OCI-LY3 (cell line): ENCODE measurements around the gene FBXO22.

Experiments used
- H2AFZ ChIP-seq: fragments of 200-600, 300-600 bp; shearing (Covaris generic); 2 replicates; pipeline ENCODE4 v1.6.0; 2014; ENCODE audit warnings: antibody characterized with exemption, low read depth, low read length
- H3K27ac ChIP-seq: fragments of 200-600, 300-600 bp; sonication (generic); 2 replicates; pipeline ENCODE4 v1.5.1; 2014; ENCODE audit warnings: mild to moderate bottlenecking, low read length, moderate library complexity, mixed read lengths
- H3K27me3 ChIP-seq: fragments of 200-600, 300-600 bp; sonication (generic); 2 replicates; pipeline ENCODE4 v1.6.1; 2014; ENCODE audit warnings: low read depth, low read length, mixed read lengths
- H3K36me3 ChIP-seq: fragments of 200-600, 300-600 bp; sonication (generic); replicated peaks from 2 replicates; pipeline ENCODE3; 2014; ENCODE audit warnings: low read depth, low read length, mixed read lengths
- H3K4me1 ChIP-seq: fragments of 300-600, 200-600 bp; sonication (generic); 2 replicates; pipeline ENCODE4 v1.6.1; 2014; ENCODE audit warnings: low read length, mixed read lengths
- H3K4me2 ChIP-seq: fragments of 200-600, 300-600 bp; sonication (generic); 2 replicates; pipeline ENCODE4 v1.6.1; 2014; ENCODE audit warnings: low read length, mixed read lengths
- H3K4me3 ChIP-seq: fragments of 300-600, 200-600 bp; sonication (generic); 2 replicates; pipeline ENCODE4 v1.5.1; 2014; ENCODE audit warnings: antibody characterized with exemption, mild to moderate bottlenecking, low read length, moderate library complexity
- H3K79me2 ChIP-seq: fragments of 300-600, 200-600 bp; shearing (Covaris generic); 2 replicates; pipeline ENCODE4 v1.6.1; 2014; ENCODE audit warnings: mild to moderate bottlenecking, low read length, mixed read lengths
- H3K9ac ChIP-seq: fragments of 300-600, 200-600 bp; shearing (Covaris generic); 2 replicates; pipeline ENCODE4 v1.6.0; 2014; ENCODE audit warnings: mild to moderate bottlenecking, low read length, moderate library complexity
- H3K9me3 ChIP-seq: fragments of 200-600, 300-600 bp; shearing (Covaris generic); 2 replicates; pipeline ENCODE4 v1.6.1; 2014; ENCODE audit warnings: low read length, mixed read lengths; ENCODE audit not compliant: insufficient read depth
- H4K20me1 ChIP-seq: fragments of 200-600, 300-600 bp; sonication (generic); 2 replicates; pipeline ENCODE4 v1.6.1; 2016; ENCODE audit warnings: low read length, mixed read lengths; ENCODE audit not compliant: insufficient read depth
- EZH2phosphoT487 ChIP-seq: fragments of 200-600 bp; shearing (Covaris generic); IDR thresholded peaks from 2 replicates; pipeline ENCODE4 v1.6.1; 2018; ENCODE audit warnings: antibody characterized with exemption, mixed run types, low read depth
- TF ChIP-seq, protein P1 (sequence below): fragments of 200-600, 300-600 bp; sonication (generic); IDR thresholded peaks from 2 replicates; pipeline ENCODE4 v1.5.1; 2014; ENCODE audit warnings: antibody characterized with exemption, low read length, low read depth

Gene FBXO22

DNA sequence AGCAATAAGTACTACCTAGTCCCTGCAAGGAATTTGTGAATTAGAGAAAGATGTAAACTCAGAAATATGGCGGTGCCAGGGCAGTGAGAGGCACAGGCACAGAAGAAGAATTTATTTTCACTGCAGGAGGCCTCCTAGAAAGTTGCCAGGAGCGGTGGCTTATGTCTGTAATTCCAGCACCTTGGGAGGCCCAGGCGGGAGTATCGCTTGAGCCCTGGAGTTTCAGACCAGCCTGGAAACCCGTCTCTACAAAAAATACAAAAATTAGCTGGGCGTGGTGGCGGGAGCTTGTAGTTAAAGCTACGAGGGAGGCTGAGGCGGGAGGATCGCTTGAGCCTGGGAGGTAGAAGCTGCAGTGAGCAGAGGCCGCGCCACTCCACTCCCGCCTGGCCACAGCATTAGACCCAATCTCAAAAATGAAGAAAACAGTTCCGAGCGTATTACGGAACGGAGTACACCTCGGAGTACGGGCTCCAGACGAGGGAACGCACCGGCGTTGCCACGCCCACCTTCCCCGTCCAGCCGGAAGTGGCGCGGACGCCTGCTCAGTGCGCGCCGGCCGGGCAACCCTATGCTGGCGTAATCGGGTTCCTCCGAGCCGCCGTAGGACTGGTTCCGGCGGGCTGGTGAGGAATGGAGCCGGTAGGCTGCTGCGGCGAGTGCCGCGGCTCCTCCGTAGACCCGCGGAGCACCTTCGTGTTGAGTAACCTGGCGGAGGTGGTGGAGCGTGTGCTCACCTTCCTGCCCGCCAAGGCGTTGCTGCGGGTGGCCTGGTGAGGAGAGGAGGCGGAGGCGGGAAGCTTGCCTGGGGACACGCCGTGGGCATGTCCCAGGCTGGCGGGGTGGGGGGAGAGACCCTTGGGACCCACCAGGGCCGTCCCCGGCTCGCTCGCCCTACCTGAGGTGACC lies at the start of gene FBXO22:
TSS of gene FBXO22 (plus strand) at position 548 of the 909 bp plus-strand sequence. CDS start at position 634, 86 bp downstream.
- Histone ChIP-seq H3K4me2 (peak within 1 kb of the TSS; percentile 92), H3K27me3 (no peaks in the 10 kb centered on the region), H3K36me3 (peaks cover 13% of the 10 kb centered on the region), H3K9me3 (no peaks in the 10 kb centered on the region), H3K9ac (peak within 1 kb of the TSS; percentile 75), H3K27ac (peak within 1 kb of the TSS; percentile 55), H3K79me2 (peaks cover 41% of the 10 kb centered on the region), H3K4me1 (peaks cover 11% of the 10 kb centered on the region), H3K4me3 (peak within 1 kb of the TSS; percentile 97), H2AFZ (peak within 1 kb of the TSS; percentile 82), H4K20me1 (0 out of 2 replicates have a peak, but pooled peaks cover 3% of the 10 kb centered on the region)
- TF ChIP-seq EZH2phosphoT487, result no peak
- TF ChIP-seq, protein P1, sequence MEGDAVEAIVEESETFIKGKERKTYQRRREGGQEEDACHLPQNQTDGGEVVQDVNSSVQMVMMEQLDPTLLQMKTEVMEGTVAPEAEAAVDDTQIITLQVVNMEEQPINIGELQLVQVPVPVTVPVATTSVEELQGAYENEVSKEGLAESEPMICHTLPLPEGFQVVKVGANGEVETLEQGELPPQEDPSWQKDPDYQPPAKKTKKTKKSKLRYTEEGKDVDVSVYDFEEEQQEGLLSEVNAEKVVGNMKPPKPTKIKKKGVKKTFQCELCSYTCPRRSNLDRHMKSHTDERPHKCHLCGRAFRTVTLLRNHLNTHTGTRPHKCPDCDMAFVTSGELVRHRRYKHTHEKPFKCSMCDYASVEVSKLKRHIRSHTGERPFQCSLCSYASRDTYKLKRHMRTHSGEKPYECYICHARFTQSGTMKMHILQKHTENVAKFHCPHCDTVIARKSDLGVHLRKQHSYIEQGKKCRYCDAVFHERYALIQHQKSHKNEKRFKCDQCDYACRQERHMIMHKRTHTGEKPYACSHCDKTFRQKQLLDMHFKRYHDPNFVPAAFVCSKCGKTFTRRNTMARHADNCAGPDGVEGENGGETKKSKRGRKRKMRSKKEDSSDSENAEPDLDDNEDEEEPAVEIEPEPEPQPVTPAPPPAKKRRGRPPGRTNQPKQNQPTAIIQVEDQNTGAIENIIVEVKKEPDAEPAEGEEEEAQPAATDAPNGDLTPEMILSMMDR, result no peak

GRCh38 chr15:75857886-75858285 lies 45.8 kb upstream of the FBXO22 start:
- Histone ChIP-seq H3K9me3 (no peaks in the 10 kb centered on the region), H3K4me3 (no peak overlapping the region), H3K27ac (no peak overlapping the region), H4K20me1 (peaks cover 13% of the 10 kb centered on the region), H3K4me2 (no peak overlapping the region), H2AFZ (no peak overlapping the region), H3K36me3 (peaks cover 15% of the 10 kb centered on the region), H3K27me3 (no peaks in the 10 kb centered on the region), H3K4me1 (no peaks in the 10 kb centered on the region), H3K79me2 (peaks cover 20% of the 10 kb centered on the region), H3K9ac (no peak overlapping the region)
- TF ChIP-seq EZH2phosphoT487, result no peak
- TF ChIP-seq, protein P1, result no peak

DNA sequence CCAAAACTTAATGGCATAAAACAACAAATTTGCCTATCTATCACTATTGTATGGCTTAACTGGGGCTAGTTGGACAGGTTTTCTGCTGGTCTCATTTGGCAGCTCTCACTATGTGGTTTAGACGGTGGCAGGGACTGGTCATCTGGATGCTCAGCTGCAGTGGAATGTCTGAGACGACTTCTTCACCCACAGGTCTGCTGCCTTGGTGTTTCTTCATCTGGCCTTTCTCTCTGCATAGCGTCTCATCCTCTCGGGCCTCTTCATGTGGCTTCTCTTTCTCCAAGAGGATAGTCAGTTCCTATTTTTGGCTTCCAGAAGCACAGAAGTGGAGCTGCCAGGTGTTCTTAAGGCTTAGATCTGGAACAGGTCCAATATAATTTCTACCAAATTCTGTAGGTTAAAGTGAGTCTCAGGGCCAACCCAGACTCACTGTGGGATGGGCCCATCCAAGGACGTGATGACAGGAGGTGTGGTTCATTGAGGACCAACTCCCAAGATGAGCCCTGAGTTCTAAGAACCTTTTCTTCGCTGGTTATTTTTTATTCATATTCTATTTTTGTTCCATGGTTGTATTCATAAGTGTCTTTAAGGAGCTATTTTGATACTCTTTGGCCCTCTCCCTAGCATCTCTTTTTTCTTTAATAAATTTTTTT lies 41.8 kb upstream of the FBXO22 start:
- H2AFZ ChIP-seq, result no peak overlapping the region

More for the DNA sequence above, 41.8 kb upstream of the FBXO22 start:
- H4K20me1 ChIP-seq, result peaks cover 11% of the 10 kb centered on the region
- H3K27me3 ChIP-seq, result no peaks in the 10 kb centered on the region
- no peaks in the 10 kb centered on the region for H3K9me3 ChIP-seq
- no peak overlapping the region for H3K4me3 ChIP-seq
- peaks cover 7% of the 10 kb centered on the region for H3K4me1 ChIP-seq
- H3K9ac ChIP-seq, result no peak overlapping the region
- H3K27ac ChIP-seq, result no peak overlapping the region
- peaks cover 22% of the 10 kb centered on the region for H3K79me2 ChIP-seq
- H3K36me3 ChIP-seq, result peaks cover 13% of the 10 kb centered on the region
- no peak overlapping the region for H3K4me2 ChIP-seq
- TF ChIP-seq, protein P1, result no peak
- no peak for TF ChIP-seq EZH2phosphoT487
